H9 (cell line): ENCODE measurements around the gene TRAK1. TPM values are rescaled to one million over a fixed set of nuclear protein-coding genes. Genes with fewer than 3 reads are reported as not detected.

ENCODE experiments used
- DNase-seq: peaks from one replicate; pipeline ENCODE4 v3.0.0-alpha.2; 2017
- H2AFZ ChIP-seq: one replicate; pipeline ENCODE4 v1.6.1; 2013; ENCODE audit warnings: mild to moderate bottlenecking, low read length, control low read depth, moderate library complexity
- H2AK5ac ChIP-seq: 2 replicates; pipeline ENCODE4 v1.6.1; 2013; ENCODE audit warnings: low read length, control low read depth, mixed read lengths; ENCODE audit not compliant: insufficient read length
- H2BK120ac ChIP-seq: one replicate; pipeline ENCODE4 v1.6.1; 2013; ENCODE audit warnings: low read depth, mild to moderate bottlenecking, low read length, control low read depth, inconsistent platforms; ENCODE audit not compliant: poor library complexity, severe bottlenecking
- H2BK12ac ChIP-seq: 2 replicates; pipeline ENCODE4 v1.6.1; 2013; ENCODE audit warnings: low read length, control low read depth, mixed read lengths, low read depth; ENCODE audit not compliant: insufficient read length
- H2BK15ac ChIP-seq: 2 replicates; pipeline ENCODE4 v1.6.1; 2013; ENCODE audit warnings: low read depth, low read length, control low read depth
- H2BK20ac ChIP-seq: one replicate; pipeline ENCODE4 v1.6.1; 2013; ENCODE audit warnings: low read depth, mild to moderate bottlenecking, low read length, control low read depth, inconsistent platforms; ENCODE audit not compliant: poor library complexity, severe bottlenecking
- H2BK5ac ChIP-seq: 2 replicates; pipeline ENCODE4 v1.6.1; 2013; ENCODE audit warnings: low read length, control low read depth, mixed read lengths; ENCODE audit not compliant: insufficient read length
- H3K14ac ChIP-seq: 2 replicates; pipeline ENCODE4 v1.6.1; 2013; ENCODE audit warnings: low read length, control low read depth; ENCODE audit not compliant: insufficient read depth
- H3K18ac ChIP-seq: 2 replicates; pipeline ENCODE4 v1.6.1; 2013; ENCODE audit warnings: low read depth, mild to moderate bottlenecking, mixed read lengths, low read length, control low read depth; ENCODE audit not compliant: insufficient read length
- H3K23ac ChIP-seq: 2 replicates; pipeline ENCODE4 v1.6.1; 2013; ENCODE audit warnings: low read length, control low read depth, mixed read lengths, low read depth; ENCODE audit not compliant: insufficient read length
- H3K23me2 ChIP-seq: 2 replicates; pipeline ENCODE4 v1.6.1; 2013; ENCODE audit warnings: low read depth, mild to moderate bottlenecking, mixed read lengths, low read length, control low read depth; ENCODE audit not compliant: insufficient read length, poor library complexity, severe bottlenecking
- H3K27ac ChIP-seq: 2 replicates; pipeline ENCODE4 v1.5.1; 2013; ENCODE audit warnings: low read length, control low read depth, mixed read lengths, low read depth; ENCODE audit not compliant: insufficient read length
- H3K27me3 ChIP-seq: 2 replicates; pipeline ENCODE4 v1.6.1; 2013; ENCODE audit warnings: low read length, control low read depth, inconsistent platforms; ENCODE audit not compliant: insufficient read depth
- H3K4ac ChIP-seq: 2 replicates; pipeline ENCODE4 v1.6.1; 2013; ENCODE audit warnings: low read depth, mild to moderate bottlenecking, control low read depth, inconsistent platforms, low read length, moderate library complexity
- H3K4me1 ChIP-seq: 2 replicates; pipeline ENCODE4 v1.6.1; 2013; ENCODE audit warnings: low read length, control low read depth, inconsistent platforms; ENCODE audit not compliant: insufficient read depth
- H3K4me2 ChIP-seq: 2 replicates; pipeline ENCODE4 v1.6.1; 2013; ENCODE audit warnings: low read length, control low read depth, mixed read lengths; ENCODE audit not compliant: insufficient read length, insufficient read depth
- H3K56ac ChIP-seq: 2 replicates; pipeline ENCODE4 v1.6.1; 2013; ENCODE audit warnings: low read depth, mild to moderate bottlenecking, mixed read lengths, low read length, control low read depth; ENCODE audit not compliant: insufficient read length
- H3K79me1 ChIP-seq: 2 replicates; pipeline ENCODE4 v1.6.1; 2013; ENCODE audit warnings: low read depth, mild to moderate bottlenecking, moderate library complexity, low read length, control low read depth, inconsistent platforms; ENCODE audit not compliant: insufficient read depth, poor library complexity, severe bottlenecking
- H3K79me2 ChIP-seq: 2 replicates; pipeline ENCODE4 v1.6.1; 2013; ENCODE audit warnings: low read length, control low read depth, inconsistent platforms; ENCODE audit not compliant: insufficient read depth
- H3K9ac ChIP-seq: 2 replicates; pipeline ENCODE4 v1.6.1; 2013; ENCODE audit warnings: low read length, control low read depth, mixed read lengths; ENCODE audit not compliant: insufficient read length; ENCODE audit errors: extremely low read depth
- H3K9me3 ChIP-seq: one replicate; pipeline ENCODE4 v1.6.1; 2013; ENCODE audit warnings: low read depth, low read length, inconsistent platforms; ENCODE audit not compliant: control insufficient read depth
- H3T11ph ChIP-seq: one replicate; pipeline ENCODE4 v1.6.1; 2013; ENCODE audit warnings: mild to moderate bottlenecking, low read length, control low read depth, inconsistent platforms
- H4K20me1 ChIP-seq: one replicate; pipeline ENCODE4 v1.6.1; 2013; ENCODE audit not compliant: control insufficient read depth, insufficient read length, insufficient read depth
- H4K5ac ChIP-seq: 2 replicates; pipeline ENCODE4 v1.6.1; 2013; ENCODE audit warnings: low read depth, mild to moderate bottlenecking, mixed read lengths, low read length, control low read depth; ENCODE audit not compliant: insufficient read length
- H4K8ac ChIP-seq: replicated peaks from 2 replicates; pipeline ENCODE4 v1.6.1; 2013; ENCODE audit warnings: low read length, control low read depth, mixed read lengths, low read depth; ENCODE audit not compliant: insufficient read length
- H4K91ac ChIP-seq: 2 replicates; pipeline ENCODE4 v1.6.1; 2013; ENCODE audit warnings: low read depth, mild to moderate bottlenecking, moderate library complexity, mixed read lengths, low read length, control low read depth; ENCODE audit not compliant: insufficient read length
- H3K27ac Mint-ChIP-seq, 3 experiments: 2 replicates in 2 of 3; 3 replicates in 1 of 3; pipeline ENCODE4 v1.8.0; 2020 to 2021; ENCODE audit warnings: mixed read lengths in 3 of 3, mild to moderate bottlenecking in 1 of 3, moderate library complexity in 1 of 3
- H3K27me3 Mint-ChIP-seq: 2 replicates; pipeline ENCODE4 v1.8.0; 2021; ENCODE audit warnings: low read depth, mild to moderate bottlenecking, moderate library complexity, mixed read lengths
- H3K36me3 Mint-ChIP-seq, 3 experiments: 2 replicates in 2 of 3; 3 replicates in 1 of 3; pipeline ENCODE4 v1.8.0; 2020 to 2021; ENCODE audit warnings: low read depth in 3 of 3, mixed read lengths in 3 of 3; ENCODE audit not compliant: insufficient read depth in 1 of 3
- H3K4me1 Mint-ChIP-seq, 2 experiments: 2 replicates each; pipeline ENCODE4 v1.8.0; 2020; ENCODE audit warnings: mixed read lengths in 2 of 2
- H3K4me3 Mint-ChIP-seq, 2 experiments: 2 replicates in 1 of 2; 3 replicates in 1 of 2; pipeline ENCODE4 v1.8.0; 2020 to 2021; ENCODE audit warnings: mild to moderate bottlenecking in 2 of 2, mixed read lengths in 2 of 2, moderate library complexity in 1 of 2
- H3K9me3 Mint-ChIP-seq, 2 experiments: 2 replicates in 1 of 2; 3 replicates in 1 of 2; pipeline ENCODE4 v1.8.0; 2020; ENCODE audit warnings: mild to moderate bottlenecking in 2 of 2, mixed read lengths in 2 of 2, moderate library complexity in 1 of 2
- CTCF ChIP-seq: fragments of 200-600 bp; sonication (generic); conservative IDR thresholded peaks from 3 replicates; pipeline ENCODE4 v1.8.0; 2021; ENCODE audit warnings: antibody characterized with exemption, mild to moderate bottlenecking
- WGBS: extraction: QIAGEN DNeasy Blood & Tissue Kit; methylation state at CpG from one replicate; pipeline ENCODE4 v1.1.7; 2013; ENCODE audit warnings: missing lambda C conversion rate, low lambda C conversion rate, mixed read lengths; ENCODE audit not compliant: insufficient read length; ENCODE audit errors: extremely low coverage; 5-methylcytosine and 5-hydroxymethylcytosine counted together
- total RNA-seq: library from RNA; stranded (reverse); gene quantifications from 2 replicates; pipeline ENCODE4 v1.2.1, GENCODE V29; 2021

TRAK1 gene
- total RNA-seq, 1 experiment from 2014 or later, result 34.2 TPM

DNA sequence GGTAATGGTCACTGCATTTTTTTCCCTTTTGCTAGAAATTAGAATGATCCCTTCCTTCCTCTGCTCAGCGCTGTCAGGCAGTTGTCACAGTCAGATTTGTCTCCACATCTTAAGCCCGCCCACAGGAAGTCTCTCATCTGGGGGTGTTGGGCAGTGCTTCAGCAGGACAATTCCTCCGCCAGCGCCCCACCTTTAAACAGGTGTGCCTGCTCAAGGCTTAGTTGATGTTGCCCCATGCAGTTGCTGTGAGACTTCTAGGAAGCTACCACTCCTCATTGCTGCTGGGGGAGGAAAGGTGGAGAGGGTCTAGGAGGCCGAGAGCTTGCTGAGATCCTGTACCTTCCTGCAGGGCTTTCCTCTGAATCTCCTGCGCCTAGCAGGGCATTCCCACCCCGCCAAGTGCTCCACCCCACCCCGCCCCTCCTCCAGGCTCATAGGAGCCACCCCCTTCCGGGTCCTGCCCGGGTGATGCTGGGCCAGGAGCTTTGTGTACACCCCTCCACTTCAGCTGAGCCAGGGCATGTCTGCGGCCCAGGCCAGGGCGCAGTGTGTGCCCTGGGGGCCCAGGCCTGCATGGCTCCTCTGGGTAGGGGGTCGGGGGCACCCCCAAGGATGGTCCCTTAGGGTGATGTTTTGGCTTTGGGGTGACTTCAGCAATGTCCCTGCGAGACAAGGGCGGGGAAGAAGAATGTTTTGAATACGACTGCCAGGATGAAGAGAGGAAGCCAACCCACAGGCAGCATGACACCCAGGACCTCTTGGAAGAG lies 68.7 kb downstream of the TRAK1 start:
- 0 out of 2 replicates have a peak, but pooled peaks cover 4% of the 10 kb centered on the region for H3K4me1 ChIP-seq
- H3K4me2 ChIP-seq, result peak overlapping the region; percentile 93
- peaks cover 28 to 39% of the 10 kb centered on the region in 2 experiments for H3K4me1 Mint-ChIP-seq
- no peak overlapping the region for H2BK20ac ChIP-seq
- no peak overlapping the region for H2AFZ ChIP-seq
- H3K27me3 ChIP-seq, result no peaks in the 10 kb centered on the region
- peak; percentile 97 for DNase-seq
- H3K27ac Mint-ChIP-seq, result peak overlapping the region; percentile 95 to 97 (median 95)
- no peak overlapping the region for H4K5ac ChIP-seq
- no peak overlapping the region for H4K8ac ChIP-seq
- 0 out of 2 replicates have a peak overlapping the region, but pooled peaks have one; percentile 9 for H2BK15ac ChIP-seq
- peak overlapping the region; percentile 61 for H3K18ac ChIP-seq
- peak overlapping the region; percentile 44 for H3K27ac ChIP-seq
- H3K9me3 ChIP-seq, result no peaks in the 10 kb centered on the region
- no peak overlapping the region for H4K91ac ChIP-seq
- no peak overlapping the region for H3T11ph ChIP-seq
- no peak overlapping the region for H2BK12ac ChIP-seq
- peak overlapping the region; percentile 79 to 86 for H3K4me3 Mint-ChIP-seq
- H3K9ac ChIP-seq, result peak overlapping the region; percentile 17
- H3K4ac ChIP-seq, result no peak overlapping the region
- no peak overlapping the region for H3K23ac ChIP-seq
- no peak overlapping the region for H3K56ac ChIP-seq
- peaks cover 3% of the 10 kb centered on the region for H3K79me1 ChIP-seq
- no peaks in the 10 kb centered on the region for H4K20me1 ChIP-seq
- no peak overlapping the region for H2BK5ac ChIP-seq
- no peaks in the 10 kb centered on the region; the same call in 1 of the 2 replicates for H3K79me2 ChIP-seq
- no peak overlapping the region for H2AK5ac ChIP-seq
- H3K14ac ChIP-seq, result peak overlapping the region; percentile 92
- no CpG with 5 or more reads among the region's 16 CpGs for WGBS
- peak overlapping the region; percentile 24 for H2BK120ac ChIP-seq
- peaks cover 10% of the 10 kb centered on the region for H3K23me2 ChIP-seq
- no peaks in the 10 kb centered on the region for H3K9me3 Mint-ChIP-seq
- no peak for TF ChIP-seq CTCF
- peaks cover 0 to 2% (median 0%) of the 10 kb centered on the region in 3 experiments; a peak in 1 of 7 replicates for H3K36me3 Mint-ChIP-seq
- no peaks in the 10 kb centered on the region for H3K27me3 Mint-ChIP-seq
